Upper lobe of left lung (tissue), 6 donors: ENCODE data around the gene M1AP. TPM values are rescaled to one million over a fixed set of nuclear protein-coding genes. Genes with fewer than 3 reads are reported as not detected.
"Not testable (repeated sequence)": the region's sequence is repeated elsewhere in the genome, so short reads cannot be mapped to it uniquely, and the experiment has no call there.

Experiments
- ATAC-seq, 2 donors: fragments of 200-7000 bp; cut with Tn5 transposase; one replicate each; pipeline ENCODE4 v1.9.1; 2022; ENCODE audit warnings: mild to moderate bottlenecking in 2 of 2, moderate library complexity in 2 of 2; ENCODE audit not compliant: low FRiP score in 2 of 2
- DNase-seq, 2 donors: peaks; one replicate each; pipeline ENCODE4 v3.0.0-alpha.2; 2019 to 2020
- H3K27ac ChIP-seq, 4 donors: fragments of 200-600 bp; sonication (generic); one replicate each; pipeline ENCODE4 v1.5.1; 2016 to 2019
- H3K27me3 ChIP-seq, 4 donors: fragments of 200-600 bp; sonication (generic); one replicate each; pipeline ENCODE4 v1.5.1; 2017 to 2019
- H3K36me3 ChIP-seq, 4 donors: fragments of 200-600 bp; sonication (generic); one replicate each; pipeline ENCODE4 v1.5.1; 2016 to 2019
- H3K4me1 ChIP-seq, 4 donors: fragments of 200-600 bp; sonication (generic); one replicate each; pipeline ENCODE4 v1.5.1; 2018 to 2019
- H3K4me3 ChIP-seq, 4 donors: fragments of 200-600 bp; sonication (generic); one replicate each; pipeline ENCODE4 v1.5.1; 2017 to 2019; ENCODE audit warnings: mild to moderate bottlenecking in 2 of 4, moderate library complexity in 1 of 4
- H3K9me3 ChIP-seq, 4 donors: fragments of 200-600 bp; sonication (generic); one replicate each; pipeline ENCODE4 v1.5.1; 2018 to 2019
- CTCF ChIP-seq, 6 experiments: fragments of 450-650 bp in 4 of 6; fragments of 200-600 bp in 2 of 6; sonication (generic) in 2 of 6; IDR thresholded peaks; one replicate each; pipeline ENCODE4 v1.5.1; 2016 to 2019; ENCODE audit warnings: antibody characterized with exemption in 6 of 6
- EP300 ChIP-seq, 4 donors: sonication (generic); formaldehyde crosslinking; IDR thresholded peaks; one replicate each; pipeline ENCODE4 v1.5.1; 2017; ENCODE audit warnings: antibody characterized with exemption in 4 of 4, control low read depth in 2 of 4
- POLR2A ChIP-seq, 4 donors: fragments of 450-650 bp; IDR thresholded peaks; one replicate each; pipeline ENCODE4 v1.5.1; 2016 to 2017; ENCODE audit warnings: antibody characterized with exemption in 4 of 4, mild to moderate bottlenecking in 2 of 4
- POLR2AphosphoS5 ChIP-seq, 2 donors: sonication (generic); formaldehyde crosslinking; IDR thresholded peaks; one replicate each; pipeline ENCODE4 v1.5.1; 2017; ENCODE audit warnings: antibody characterized with exemption in 2 of 2
- WGBS, 2 donors: methylation state at CpG; one replicate each; pipeline ENCODE4 v1.1.5; 2017 to 2018; 5-methylcytosine and 5-hydroxymethylcytosine counted together
- total RNA-seq, 6 donors: library from RNA; depleted of rRNA in 4 of 6; stranded (reverse); fragments of >200 nt in 4 of 6; gene quantifications; one replicate each; pipeline versions ENCODE4 v1.1.0 to v1.2.1, GENCODE V29; 2016 to 2021
- donor health status: DM: no; HTN: no; CAD: no; lungs with moderate emphysema.
- donor health status: DM: no; HTN: yes; CAD: no; lungs with severe emphysema.

M1AP gene
- total RNA-seq, 6 donors from 2014 or later: 0.91 to 6.3 (median 2.2) TPM; not detected in 2

GRCh38 chr2:74645344-74645743 is 2.8 kb downstream of the M1AP start:
- H3K9me3 ChIP-seq: no peaks in the 10 kb centered on the region
- H3K27me3 ChIP-seq: peaks cover 0 to 5% (median 3%) of the 10 kb centered on the region in 4 donors
- TF ChIP-seq POLR2AphosphoS5 (IDR thresholded peaks at IDR 0.05) (no peak), POLR2A (IDR thresholded peaks at IDR 0.05) (no peak), CTCF (IDR thresholded peaks at IDR 0.05) (no peak), EP300 (IDR thresholded peaks at IDR 0.05) (no peak)
- no peak overlapping the region for H3K4me3 ChIP-seq
- no peak for ATAC-seq
- 72 to 80% methylated on average over 4 of the region's 4 CpGs for WGBS, 2 donors
- H3K27ac ChIP-seq: no peak overlapping the region
- H3K4me1 ChIP-seq: peaks cover 0 to 9% (median 3%) of the 10 kb centered on the region in 4 donors
- no peaks in the 10 kb centered on the region for H3K36me3 ChIP-seq
- no peak for DNase-seq

- 82% methylated on average over 2 of the region's 2 CpGs for WGBS, 2 donors
- no peaks in the 10 kb centered on the region for H3K36me3 ChIP-seq
- no peak overlapping the region for H3K4me3 ChIP-seq
Measured at GRCh38 chr2:74639550-74639949, 8.6 kb downstream of the M1AP start.

GRCh38 chr2:74632939-74633312 is 15.2 kb downstream of the M1AP start:
- H3K27me3 ChIP-seq: no peaks in the 10 kb centered on the region
- no peak overlapping the region for H3K4me3 ChIP-seq
- H3K36me3 ChIP-seq: no peaks in the 10 kb centered on the region
- H3K4me1 ChIP-seq: no peaks in the 10 kb centered on the region
- no peaks in the 10 kb centered on the region for H3K9me3 ChIP-seq
- peak in 1 of 2 donors; percentile 64 for ATAC-seq
- H3K27ac ChIP-seq: peak overlapping the region in 2 of 4 donors; percentile 19 to 49
- TF ChIP-seq CTCF (IDR thresholded peaks at IDR 0.05): no peak
- no peak for TF ChIP-seq POLR2A (IDR thresholded peaks at IDR 0.05)
- TF ChIP-seq EP300 (IDR thresholded peaks at IDR 0.05): no peak
- TF ChIP-seq POLR2AphosphoS5 (IDR thresholded peaks at IDR 0.05): no peak
- no peak for DNase-seq

More at GRCh38 chr2:74639550-74639949, 8.6 kb downstream of the M1AP start:
- TF ChIP-seq POLR2A (IDR thresholded peaks at IDR 0.05) (no peak), EP300 (IDR thresholded peaks at IDR 0.05) (no peak), POLR2AphosphoS5 (IDR thresholded peaks at IDR 0.05) (no peak), CTCF (IDR thresholded peaks at IDR 0.05) (no peak)
- no peaks in the 10 kb centered on the region for H3K4me1 ChIP-seq
- DNase-seq (no peak), ATAC-seq (no peak)
- no peaks in the 10 kb centered on the region for H3K9me3 ChIP-seq
- H3K27ac ChIP-seq: no peak overlapping the region
- no peaks in the 10 kb centered on the region for H3K27me3 ChIP-seq

- DNase-seq: peak in 1 of 2 donors; percentile 71
- no peaks in the 10 kb centered on the region for H3K4me1 ChIP-seq
- no peaks in the 10 kb centered on the region for H3K9me3 ChIP-seq
- H3K4me3 ChIP-seq: no peak overlapping the region
- ATAC-seq: peak; percentile 61 to 69
- WGBS, 2 donors: 62 to 68% methylated on average over 3 of the region's 3 CpGs
- H3K27me3 ChIP-seq: no peaks in the 10 kb centered on the region
- no peaks in the 10 kb centered on the region for H3K36me3 ChIP-seq
- TF ChIP-seq CTCF (IDR thresholded peaks at IDR 0.05) (peak in 3 of 6 experiments; percentile 5 to 36 (median 10)), POLR2AphosphoS5 (IDR thresholded peaks at IDR 0.05) (no peak), EP300 (IDR thresholded peaks at IDR 0.05) (no peak), POLR2A (IDR thresholded peaks at IDR 0.05) (no peak)
- peak overlapping the region in 2 of 4 donors; percentile 19 to 49 for H3K27ac ChIP-seq
Measured at GRCh38 chr2:74632209-74632938, 15.8 kb downstream of the M1AP start.

GRCh38 chr2:74630454-74630853 is 17.7 kb downstream of the M1AP start:
- not testable (repeated sequence) for ATAC-seq

More at GRCh38 chr2:74630454-74630853, 17.7 kb downstream of the M1AP start:
- H3K36me3 ChIP-seq, H3K27me3 ChIP-seq, H3K4me1 ChIP-seq, H3K27ac ChIP-seq, H3K4me3 ChIP-seq, DNase-seq, H3K9me3 ChIP-seq: not testable (repeated sequence)
- 96 to 98% methylated on average over 3 of the region's 3 CpGs for WGBS, 2 donors
